Measurements from ENCODE around the gene STMN1. TPM values are rescaled to one million over a fixed set of nuclear protein-coding genes. Genes with fewer than 3 reads are reported as not detected.

The STMN1 gene
- total RNA-seq, 1 donor from 2014 or later: 91.8 TPM

DNA sequence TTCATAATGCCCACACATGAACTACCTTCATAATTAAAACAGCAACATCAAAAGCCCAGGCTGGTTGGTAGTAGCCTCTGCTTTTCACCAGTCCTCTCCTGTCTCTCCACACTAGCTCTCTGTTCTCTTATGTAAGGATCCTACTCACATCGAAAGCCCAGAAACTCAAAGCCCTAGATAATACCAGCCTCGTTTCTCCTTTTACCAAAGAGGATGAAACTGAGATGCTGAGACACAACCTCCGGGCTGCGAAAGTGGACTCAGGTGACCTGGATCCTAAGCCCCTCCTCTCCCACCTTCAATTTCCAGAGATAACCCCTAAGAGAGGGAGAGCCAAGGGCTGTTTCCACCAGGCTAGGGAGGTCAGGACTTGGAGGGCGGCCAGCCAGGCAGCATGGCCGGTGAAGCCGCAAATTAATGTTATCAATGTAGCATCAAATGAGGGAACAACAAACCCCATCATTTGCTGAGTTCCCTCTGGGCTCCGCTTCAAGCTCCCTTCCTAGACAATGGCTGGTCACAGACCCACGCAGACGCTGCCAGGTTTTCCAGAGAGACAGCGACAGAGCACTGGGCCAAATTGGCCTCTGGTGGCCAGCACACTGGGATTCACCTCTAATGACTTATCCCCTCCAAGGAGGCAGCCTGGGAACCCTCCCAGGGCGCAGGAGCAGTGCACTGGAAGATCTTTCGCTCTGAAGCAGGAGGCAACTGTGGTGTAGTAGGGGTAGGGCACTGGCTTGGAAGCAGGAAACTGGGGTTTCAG lies 20.7 kb upstream of the STMN1 start:
- Histone ChIP-seq H3K9me3 (no peaks in the 10 kb centered on the region), H3K4me1 (peaks cover 19% of the 10 kb centered on the region), H3K36me3 (no peaks in the 10 kb centered on the region), H3K27me3 (no peaks in the 10 kb centered on the region), H3K27ac (no peak overlapping the region), H3K4me3 (no peak overlapping the region)
- TF ChIP-seq, protein P1, sequence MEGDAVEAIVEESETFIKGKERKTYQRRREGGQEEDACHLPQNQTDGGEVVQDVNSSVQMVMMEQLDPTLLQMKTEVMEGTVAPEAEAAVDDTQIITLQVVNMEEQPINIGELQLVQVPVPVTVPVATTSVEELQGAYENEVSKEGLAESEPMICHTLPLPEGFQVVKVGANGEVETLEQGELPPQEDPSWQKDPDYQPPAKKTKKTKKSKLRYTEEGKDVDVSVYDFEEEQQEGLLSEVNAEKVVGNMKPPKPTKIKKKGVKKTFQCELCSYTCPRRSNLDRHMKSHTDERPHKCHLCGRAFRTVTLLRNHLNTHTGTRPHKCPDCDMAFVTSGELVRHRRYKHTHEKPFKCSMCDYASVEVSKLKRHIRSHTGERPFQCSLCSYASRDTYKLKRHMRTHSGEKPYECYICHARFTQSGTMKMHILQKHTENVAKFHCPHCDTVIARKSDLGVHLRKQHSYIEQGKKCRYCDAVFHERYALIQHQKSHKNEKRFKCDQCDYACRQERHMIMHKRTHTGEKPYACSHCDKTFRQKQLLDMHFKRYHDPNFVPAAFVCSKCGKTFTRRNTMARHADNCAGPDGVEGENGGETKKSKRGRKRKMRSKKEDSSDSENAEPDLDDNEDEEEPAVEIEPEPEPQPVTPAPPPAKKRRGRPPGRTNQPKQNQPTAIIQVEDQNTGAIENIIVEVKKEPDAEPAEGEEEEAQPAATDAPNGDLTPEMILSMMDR (IDR thresholded peaks at IDR 0.05): no peak
- no peak for TF ChIP-seq POLR2AphosphoS5 (IDR thresholded peaks at IDR 0.05; ENCODE audit: insufficient read depth in 1 of 2, low read depth in 1 of 2)
- TF ChIP-seq POLR2A (IDR thresholded peaks at IDR 0.05): no peak
- intact Hi-C loops (cut with DNase I): no loop called here
- no peak for DNase-seq (ENCODE audit: extremely low spot score in 2 of 2)

DNA sequence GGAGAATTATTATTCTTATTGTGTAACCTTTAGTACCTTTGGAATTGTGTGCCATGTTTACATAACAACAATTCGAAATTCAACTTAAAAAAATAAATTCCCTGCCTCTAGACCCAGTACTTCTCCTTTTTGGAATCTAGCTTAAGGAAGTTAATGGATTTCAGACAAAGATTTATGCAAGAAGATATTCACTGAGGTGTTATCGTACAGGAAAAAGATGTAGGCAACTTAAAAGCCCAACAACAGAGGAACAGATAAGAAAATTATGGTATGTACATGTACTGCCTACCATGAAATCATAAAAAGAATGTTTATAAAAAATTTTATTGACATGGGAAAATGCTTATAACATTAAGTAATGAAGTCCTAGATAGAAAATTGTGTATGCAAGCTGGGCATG lies 18.2 kb upstream of the STMN1 start:
- peaks cover 19% of the 10 kb centered on the region for H3K4me1 ChIP-seq
- TF ChIP-seq POLR2AphosphoS5 (IDR thresholded peaks at IDR 0.05; ENCODE audit: insufficient read depth in 1 of 2, low read depth in 1 of 2): no peak
- no peak for TF ChIP-seq POLR2A (IDR thresholded peaks at IDR 0.05)
- TF ChIP-seq, protein P1 (IDR thresholded peaks at IDR 0.05): no peak
- intact Hi-C loops (cut with DNase I): no loop called here
- no peak overlapping the region for H3K27ac ChIP-seq
- no peaks in the 10 kb centered on the region for H3K9me3 ChIP-seq
- DNase-seq (ENCODE audit: extremely low spot score in 2 of 2): no peak
- H3K4me3 ChIP-seq: no peak overlapping the region
- H3K27me3 ChIP-seq: no peaks in the 10 kb centered on the region
- no peaks in the 10 kb centered on the region for H3K36me3 ChIP-seq

DNA sequence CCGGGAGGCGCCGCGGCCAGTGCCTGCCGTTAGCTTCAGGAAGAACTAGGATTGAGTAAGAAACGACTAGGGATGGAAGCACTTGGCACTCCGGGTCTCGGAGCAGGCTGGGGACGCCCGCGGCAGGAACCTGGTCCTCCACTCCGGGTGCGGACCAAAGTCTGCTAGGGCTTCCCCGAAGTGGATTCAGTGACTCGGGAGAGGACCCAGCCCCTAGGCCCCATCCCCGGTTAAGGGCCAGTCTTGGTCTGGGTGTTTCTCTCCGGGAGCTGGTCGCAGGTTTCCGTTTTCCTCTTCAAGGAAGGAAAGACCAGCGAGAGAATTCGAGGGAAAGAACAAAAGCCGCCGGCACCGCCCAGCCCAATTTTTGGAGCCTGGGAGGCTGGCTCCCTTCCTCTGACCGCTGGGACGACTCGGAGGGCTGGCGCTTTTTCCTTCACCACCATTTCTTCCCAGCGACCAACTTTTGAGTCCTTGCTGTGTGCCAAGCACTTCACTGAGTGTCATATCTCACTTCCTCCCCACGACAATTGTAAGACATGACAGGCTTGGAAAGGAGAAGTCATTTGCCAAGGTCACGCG lies 16.8 kb upstream of the STMN1 start:
- TF ChIP-seq POLR2A (IDR thresholded peaks at IDR 0.05) (no peak), POLR2AphosphoS5 (IDR thresholded peaks at IDR 0.05; ENCODE audit: insufficient read depth in 1 of 2, low read depth in 1 of 2) (peak in 1 of 2 donors; percentile 34)

DNA sequence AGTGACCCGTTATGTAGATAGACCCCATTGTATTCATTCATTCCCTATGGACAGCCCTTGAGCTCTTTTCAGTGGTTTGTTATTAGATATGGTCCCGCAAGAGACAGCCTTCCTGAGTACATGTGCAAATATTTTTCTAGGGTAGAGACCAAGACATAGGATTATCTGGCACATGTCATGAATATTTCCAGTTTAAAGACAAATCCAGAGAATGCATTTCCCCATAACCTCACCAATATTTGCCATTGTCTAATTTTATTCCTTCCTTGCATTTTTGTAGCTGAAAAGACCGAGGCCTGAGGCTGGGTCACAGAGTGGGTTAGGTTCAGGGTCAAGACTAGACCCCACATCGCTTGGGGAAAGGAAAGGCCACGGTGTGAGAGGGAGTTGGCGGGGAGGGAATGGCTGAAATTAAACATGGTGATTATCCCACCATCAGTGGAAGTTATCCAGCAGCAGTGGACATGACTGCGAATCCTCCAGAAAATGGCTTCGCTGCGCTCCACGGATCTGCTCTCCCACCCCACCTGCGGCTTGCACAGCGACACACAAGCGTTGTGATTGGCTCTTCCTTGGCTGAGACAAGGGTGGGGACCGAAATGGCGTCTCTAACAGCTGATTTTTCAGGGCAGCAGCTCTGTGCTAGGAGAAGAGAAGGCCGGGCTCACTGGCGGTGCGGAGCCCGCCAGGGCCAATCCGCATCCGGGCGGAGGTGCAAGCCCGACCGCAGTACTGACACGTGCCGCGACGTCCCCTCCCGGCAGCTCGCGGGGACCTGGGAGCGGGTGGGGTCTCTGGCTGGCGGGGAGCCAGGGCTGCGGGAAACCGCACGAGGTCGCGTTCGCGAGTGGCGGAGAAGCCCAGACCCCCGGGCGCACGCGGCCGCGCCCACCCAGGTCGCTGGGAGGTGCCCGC lies 16.1 kb upstream of the STMN1 start:
- H3K27ac ChIP-seq: peak overlapping the region; percentile 73
- no peak for TF ChIP-seq POLR2A (IDR thresholded peaks at IDR 0.05)
- no peak for TF ChIP-seq POLR2AphosphoS5 (IDR thresholded peaks at IDR 0.05; ENCODE audit: insufficient read depth in 1 of 2, low read depth in 1 of 2)
- TF ChIP-seq, protein P1 (IDR thresholded peaks at IDR 0.05): no peak
- H3K27me3 ChIP-seq: no peaks in the 10 kb centered on the region
- intact Hi-C loops (cut with DNase I): no loop called here
- no peak for DNase-seq (ENCODE audit: extremely low spot score in 2 of 2)
- H3K9me3 ChIP-seq: no peaks in the 10 kb centered on the region
- H3K36me3 ChIP-seq: no peaks in the 10 kb centered on the region
- H3K4me1 ChIP-seq: peaks cover 19% of the 10 kb centered on the region
- H3K4me3 ChIP-seq: peak overlapping the region; percentile 61 to 69

More for the DNA sequence above, 16.8 kb upstream of the STMN1 start:
- Histone ChIP-seq H3K27ac (peak overlapping the region; percentile 73), H3K36me3 (no peaks in the 10 kb centered on the region), H3K4me1 (peaks cover 19% of the 10 kb centered on the region), H3K27me3 (no peaks in the 10 kb centered on the region), H3K4me3 (peak overlapping the region; percentile 61 to 69), H3K9me3 (no peaks in the 10 kb centered on the region)
- no peak for DNase-seq (ENCODE audit: extremely low spot score in 2 of 2)
- intact Hi-C loops (cut with DNase I): no loop called here

DNA sequence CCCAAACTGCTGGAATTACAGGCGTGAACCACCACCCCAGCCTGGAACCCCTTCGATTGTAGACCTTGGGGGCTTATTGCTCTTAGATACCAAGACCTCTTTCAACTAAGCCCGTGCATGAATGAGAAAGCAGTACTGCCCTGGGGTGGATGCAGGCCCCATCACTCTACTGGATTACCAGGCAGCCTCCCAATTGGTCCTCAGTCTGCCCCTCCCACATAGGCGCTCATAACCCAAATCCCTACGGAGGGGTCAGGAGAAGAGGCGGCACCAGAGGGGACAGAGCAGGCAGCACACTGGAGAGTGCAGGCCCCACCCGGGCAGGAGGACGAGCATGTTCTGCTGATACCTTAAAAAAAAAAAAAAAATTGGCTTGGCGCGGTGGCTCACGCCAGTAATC lies 12.4 kb upstream of the STMN1 start:
- no peaks in the 10 kb centered on the region for H3K27me3 ChIP-seq
- intact Hi-C loops (cut with DNase I): no loop called here
- TF ChIP-seq POLR2AphosphoS5 (IDR thresholded peaks at IDR 0.05; ENCODE audit: insufficient read depth in 1 of 2, low read depth in 1 of 2): no peak
- no peak for TF ChIP-seq POLR2A (IDR thresholded peaks at IDR 0.05)
- TF ChIP-seq, protein P1 (IDR thresholded peaks at IDR 0.05): no peak
- H3K4me3 ChIP-seq: no peak overlapping the region
- no peak overlapping the region for H3K27ac ChIP-seq
- no peaks in the 10 kb centered on the region for H3K9me3 ChIP-seq
- DNase-seq (ENCODE audit: extremely low spot score in 2 of 2): no peak
- no peaks in the 10 kb centered on the region for H3K36me3 ChIP-seq
- peaks cover 16% of the 10 kb centered on the region for H3K4me1 ChIP-seq
